ENCODE measurements around the gene TAS1R3.

Gene TAS1R3

DNA sequence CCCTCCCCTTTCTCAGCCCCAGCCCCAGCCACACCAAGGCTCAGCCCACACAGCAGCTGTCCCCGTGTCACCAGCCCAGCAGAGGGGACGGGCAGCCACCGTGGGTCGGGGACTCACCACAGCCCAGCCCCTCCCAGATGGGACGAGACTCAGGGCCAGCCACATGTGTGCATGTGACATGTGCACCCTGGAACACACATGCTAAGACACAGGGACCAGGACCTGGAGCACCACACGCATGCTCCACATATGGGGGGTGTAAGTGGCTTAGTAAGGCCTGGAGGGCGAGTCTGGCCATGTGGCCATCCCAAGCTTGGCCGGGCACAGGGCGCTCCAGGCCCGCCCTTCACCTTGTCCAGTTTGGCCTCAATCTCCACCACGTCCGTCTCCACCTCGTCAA lies 27.3 kb upstream of the TAS1R3 start:
- H3K4me3 ChIP-seq (ENCODE audit: low read length) = no peak overlapping the region
- no peak overlapping the region for H3K4me2 ChIP-seq (ENCODE audit: low read length)
- no peaks in the 10 kb centered on the region for H4K20me1 ChIP-seq (ENCODE audit: control insufficient read depth, insufficient read depth, low read depth, low read length)
- H3K36me3 ChIP-seq (ENCODE audit: control insufficient read depth, low read length) = no peaks in the 10 kb centered on the region
- H3F3A ChIP-seq (ENCODE audit: control insufficient read depth, insufficient read depth) = no peaks in the 10 kb centered on the region
- H3K27me3 ChIP-seq (ENCODE audit: control insufficient read depth, low read length) = no peaks in the 10 kb centered on the region
- H3K27ac ChIP-seq (ENCODE audit: low read depth, low read length) = no peak overlapping the region
- no peaks in the 10 kb centered on the region for H3K9me2 ChIP-seq (replicated peaks; ENCODE audit: control insufficient read depth, low read length)
- H3K79me2 ChIP-seq (ENCODE audit: control insufficient read depth, low read length) = peaks cover 22% of the 10 kb centered on the region
- TF ChIP-seq, protein P1, sequence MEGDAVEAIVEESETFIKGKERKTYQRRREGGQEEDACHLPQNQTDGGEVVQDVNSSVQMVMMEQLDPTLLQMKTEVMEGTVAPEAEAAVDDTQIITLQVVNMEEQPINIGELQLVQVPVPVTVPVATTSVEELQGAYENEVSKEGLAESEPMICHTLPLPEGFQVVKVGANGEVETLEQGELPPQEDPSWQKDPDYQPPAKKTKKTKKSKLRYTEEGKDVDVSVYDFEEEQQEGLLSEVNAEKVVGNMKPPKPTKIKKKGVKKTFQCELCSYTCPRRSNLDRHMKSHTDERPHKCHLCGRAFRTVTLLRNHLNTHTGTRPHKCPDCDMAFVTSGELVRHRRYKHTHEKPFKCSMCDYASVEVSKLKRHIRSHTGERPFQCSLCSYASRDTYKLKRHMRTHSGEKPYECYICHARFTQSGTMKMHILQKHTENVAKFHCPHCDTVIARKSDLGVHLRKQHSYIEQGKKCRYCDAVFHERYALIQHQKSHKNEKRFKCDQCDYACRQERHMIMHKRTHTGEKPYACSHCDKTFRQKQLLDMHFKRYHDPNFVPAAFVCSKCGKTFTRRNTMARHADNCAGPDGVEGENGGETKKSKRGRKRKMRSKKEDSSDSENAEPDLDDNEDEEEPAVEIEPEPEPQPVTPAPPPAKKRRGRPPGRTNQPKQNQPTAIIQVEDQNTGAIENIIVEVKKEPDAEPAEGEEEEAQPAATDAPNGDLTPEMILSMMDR (IDR thresholded peaks at IDR 0.05; ENCODE audit: low read depth, low read length, poor library complexity, severe bottlenecking) = no peak
- no peak for TF ChIP-seq EZH2phosphoT487 (IDR thresholded peaks at IDR 0.05; ENCODE audit: borderline replicate concordance, low read length)
- peaks cover 27% of the 10 kb centered on the region for H3K4me1 ChIP-seq (ENCODE audit: control insufficient read depth, low read length)
- H3K9me3 ChIP-seq (ENCODE audit: control insufficient read depth, insufficient read depth, low read length) = no peaks in the 10 kb centered on the region

DNA sequence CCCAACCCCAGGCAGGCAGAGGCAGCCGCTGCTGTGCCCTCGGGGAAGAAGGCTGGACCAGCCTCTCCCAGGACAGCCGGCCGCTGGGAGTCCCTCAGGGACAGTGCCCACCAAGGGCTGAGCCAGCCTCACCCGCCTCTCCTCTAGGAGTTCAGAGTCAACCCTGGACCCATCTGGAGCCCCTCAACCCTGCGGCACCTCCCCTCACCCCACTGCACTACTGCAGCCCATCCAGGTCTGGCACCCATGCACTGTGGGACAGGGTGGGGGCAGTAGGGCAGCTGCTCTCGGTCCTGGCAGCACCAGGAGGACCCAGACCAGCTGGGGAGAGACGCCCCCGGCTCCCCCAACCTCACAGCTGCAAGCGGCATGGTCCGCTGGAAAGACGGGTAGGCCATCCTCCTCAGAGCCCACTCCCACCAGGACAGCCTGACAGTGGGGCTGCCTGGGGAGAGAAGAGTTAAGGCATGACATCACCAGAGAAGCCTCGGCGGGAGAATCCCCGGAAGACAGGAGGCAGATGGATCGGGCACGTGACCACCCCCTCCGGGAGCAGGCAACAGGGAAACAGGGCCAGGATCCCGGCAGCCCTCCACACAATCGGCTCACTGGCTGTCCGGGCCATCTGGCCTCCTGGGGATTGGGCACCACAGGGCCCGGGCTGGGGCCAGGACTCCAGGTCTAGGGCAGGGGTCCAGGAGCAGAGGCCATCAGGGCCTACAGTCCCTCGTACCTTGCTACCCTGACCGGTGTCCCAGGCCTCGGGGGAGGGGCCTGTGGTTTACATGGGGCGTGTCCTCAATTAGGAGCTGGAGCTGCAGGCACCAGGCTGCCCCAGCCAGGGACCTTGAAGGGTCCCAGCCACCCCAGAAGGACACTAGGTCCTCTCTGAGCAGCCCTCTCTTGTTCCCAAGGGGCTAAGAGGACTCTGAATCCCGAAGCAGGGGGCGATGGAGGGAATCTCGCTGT lies 26.5 kb upstream of the TAS1R3 start:
- H3K79me2 ChIP-seq (ENCODE audit: control insufficient read depth, low read length) = peaks cover 31% of the 10 kb centered on the region

DNA sequence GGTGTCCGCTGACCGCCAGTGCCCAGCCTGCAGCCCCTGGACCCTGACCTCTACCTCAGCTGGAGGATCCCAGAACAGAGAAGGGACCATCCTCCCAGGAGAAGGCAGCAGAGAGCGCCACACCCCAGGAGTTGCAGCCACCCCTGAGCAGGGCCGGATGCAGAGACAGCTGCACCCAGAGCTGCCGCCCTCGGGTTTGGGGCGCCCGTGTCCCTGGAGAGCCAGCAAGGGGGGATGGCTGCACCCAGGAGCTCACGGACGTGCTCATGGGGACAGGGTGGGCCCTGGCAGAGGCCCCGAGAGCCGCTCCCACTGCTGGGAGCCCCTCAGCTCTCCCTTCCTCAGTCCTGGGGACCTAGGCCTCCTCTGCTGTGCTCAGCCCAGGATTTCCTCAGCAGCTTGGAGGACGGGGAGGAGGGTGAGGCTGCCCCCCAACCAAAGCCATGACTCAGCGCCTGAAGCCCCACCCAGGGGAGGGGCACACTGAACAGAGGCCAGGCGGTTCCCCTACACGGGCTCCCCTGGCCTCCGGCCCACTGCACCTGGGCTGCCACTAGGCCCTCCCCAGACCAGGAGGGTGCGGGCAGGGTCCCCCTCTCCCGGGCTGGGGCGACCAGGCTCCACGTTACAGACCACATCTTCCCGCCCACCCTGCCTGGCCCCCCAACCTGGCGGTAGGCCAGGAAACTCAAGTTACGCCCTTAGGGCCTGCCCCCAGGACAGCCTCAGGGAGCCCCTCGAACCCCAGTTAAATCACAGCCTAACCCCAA lies 25.6 kb upstream of the TAS1R3 start:
- no peaks in the 10 kb centered on the region for H3K9me3 ChIP-seq (ENCODE audit: control insufficient read depth, insufficient read depth, low read length)
- H3K4me1 ChIP-seq (ENCODE audit: control insufficient read depth, low read length) = peaks cover 36% of the 10 kb centered on the region
- H3K9me2 ChIP-seq (replicated peaks; ENCODE audit: control insufficient read depth, low read length) = no peaks in the 10 kb centered on the region
- H3K79me2 ChIP-seq (ENCODE audit: control insufficient read depth, low read length) = peaks cover 40% of the 10 kb centered on the region
- H3K4me2 ChIP-seq (ENCODE audit: low read length) = peak overlapping the region; percentile 84
- peak overlapping the region; percentile 55 for H3K27ac ChIP-seq (ENCODE audit: low read depth, low read length)
- peaks cover 13% of the 10 kb centered on the region for H3K36me3 ChIP-seq (ENCODE audit: control insufficient read depth, low read length)
- peak overlapping the region; percentile 79 for H3K4me3 ChIP-seq (ENCODE audit: low read length)
- no peaks in the 10 kb centered on the region for H3K27me3 ChIP-seq (ENCODE audit: control insufficient read depth, low read length)
- TF ChIP-seq, protein P1 (IDR thresholded peaks at IDR 0.05; ENCODE audit: low read depth, low read length, poor library complexity, severe bottlenecking) = peak; percentile 46
- TF ChIP-seq EZH2phosphoT487 (IDR thresholded peaks at IDR 0.05; ENCODE audit: borderline replicate concordance, low read length) = no peak
- H3F3A ChIP-seq (ENCODE audit: control insufficient read depth, insufficient read depth) = no peaks in the 10 kb centered on the region
- no peaks in the 10 kb centered on the region for H4K20me1 ChIP-seq (ENCODE audit: control insufficient read depth, insufficient read depth, low read depth, low read length)

More for the DNA sequence above, 26.5 kb upstream of the TAS1R3 start:
- Histone ChIP-seq H3K4me3 (ENCODE audit: low read length) (peak overlapping the region; percentile 79), H4K20me1 (ENCODE audit: control insufficient read depth, insufficient read depth, low read depth, low read length) (no peaks in the 10 kb centered on the region), H3F3A (ENCODE audit: control insufficient read depth, insufficient read depth) (no peaks in the 10 kb centered on the region), H3K36me3 (ENCODE audit: control insufficient read depth, low read length) (peaks cover 4% of the 10 kb centered on the region), H3K9me3 (ENCODE audit: control insufficient read depth, insufficient read depth, low read length) (no peaks in the 10 kb centered on the region), H3K27me3 (ENCODE audit: control insufficient read depth, low read length) (no peaks in the 10 kb centered on the region), H3K27ac (ENCODE audit: low read depth, low read length) (peak overlapping the region; percentile 55), H3K9me2 (replicated peaks; ENCODE audit: control insufficient read depth, low read length) (no peaks in the 10 kb centered on the region), H3K4me1 (ENCODE audit: control insufficient read depth, low read length) (peaks cover 31% of the 10 kb centered on the region), H3K4me2 (ENCODE audit: low read length) (peak overlapping the region; percentile 84)
- TF ChIP-seq, protein P1 (IDR thresholded peaks at IDR 0.05; ENCODE audit: low read depth, low read length, poor library complexity, severe bottlenecking) = no peak
- TF ChIP-seq EZH2phosphoT487 (IDR thresholded peaks at IDR 0.05; ENCODE audit: borderline replicate concordance, low read length) = no peak

Measured in DOHH2 (cell line).